IMR-90 (cell line): ENCODE measurements around the gene PDCD1LG2. TPM values are rescaled to one million over a fixed set of nuclear protein-coding genes. Genes with fewer than 3 reads are reported as not detected.
A peak's percentile ranks its signal among the peaks of the same experiment; 100 is the strongest.

Experiments
- ATAC-seq: fragments of 200-7000 bp; cut with Tn5 transposase; 2 replicates; pipeline ENCODE4 v1.9.1; 2020; ENCODE audit warnings: low read depth, mild to moderate bottlenecking, moderate library complexity
- BruUV-seq: library from RNA; stranded (reverse); fragments of 400-500 nt; replicated peaks from 2 replicates; lab custom pipeline; 2021; lab: Mats Ljungman, UMichigan
- CTCF ChIA-PET: fragments of 300-600 bp; formaldehyde crosslinking; extraction: SDS; loops from one replicate; lab custom pipeline; 2021; ENCODE audit warnings: antibody characterized with exemption; lab: Yijun Ruan, JAX
- POLR2A ChIA-PET: fragments of 300-600 bp; sonication (Branson Sonifier 250); formaldehyde crosslinking; loops from one replicate; lab custom pipeline; 2022; ENCODE audit warnings: antibody characterized with exemption; ENCODE audit not compliant: unreplicated experiment; lab: Charles Lee
- DNase-seq: peaks from one replicate; pipeline ENCODE4 v3.0.0; 2013
- H2AFZ ChIP-seq: replicated peaks from 2 replicates; pipeline ENCODE3; 2013; ENCODE audit warnings: low read length, mild to moderate bottlenecking; ENCODE audit not compliant: poor library complexity
- H2AK5ac ChIP-seq: 2 replicates; pipeline ENCODE4 v1.6.1; 2013; ENCODE audit warnings: low read depth, low read length, inconsistent platforms
- H2AK9ac ChIP-seq: replicated peaks from 2 replicates; pipeline ENCODE3; 2013; ENCODE audit warnings: mild to moderate bottlenecking, low read depth, low read length, moderate library complexity; ENCODE audit not compliant: poor library complexity
- H2BK120ac ChIP-seq: 2 replicates; pipeline ENCODE4 v1.6.1; 2013; ENCODE audit warnings: low read depth, low read length, inconsistent platforms
- H2BK15ac ChIP-seq: 3 replicates; pipeline ENCODE4 v1.6.1; 2013; ENCODE audit warnings: low read depth, low read length, inconsistent platforms
- H2BK20ac ChIP-seq: 2 replicates; pipeline ENCODE4 v1.6.1; 2013; ENCODE audit warnings: low read depth, mild to moderate bottlenecking, inconsistent platforms, low read length, moderate library complexity
- H2BK5ac ChIP-seq: 2 replicates; pipeline ENCODE4 v1.6.1; 2013; ENCODE audit warnings: mild to moderate bottlenecking, low read depth, low read length, inconsistent platforms; ENCODE audit not compliant: poor library complexity, severe bottlenecking
- H3K14ac ChIP-seq: replicated peaks from 2 replicates; pipeline ENCODE4 v1.6.1; 2013; ENCODE audit warnings: low read depth, low read length, inconsistent platforms
- H3K18ac ChIP-seq: 2 replicates; pipeline ENCODE4 v1.6.1; 2013; ENCODE audit warnings: low read depth, low read length, control low read depth
- H3K23ac ChIP-seq: 2 replicates; pipeline ENCODE4 v1.6.1; 2013; ENCODE audit warnings: low read depth, low read length, inconsistent platforms
- H3K27ac ChIP-seq: 2 replicates; pipeline ENCODE4 v1.5.1; 2013; ENCODE audit warnings: mild to moderate bottlenecking, control low read depth, low read length; ENCODE audit not compliant: insufficient read depth
- H3K27me3 ChIP-seq: 2 replicates; pipeline ENCODE4 v1.6.1; 2013; ENCODE audit warnings: low read length; ENCODE audit not compliant: control insufficient read depth, insufficient read depth
- H3K36me3 ChIP-seq: 2 replicates; pipeline ENCODE4 v1.6.1; 2013; ENCODE audit warnings: low read length, mixed read lengths; ENCODE audit not compliant: control insufficient read depth, insufficient read depth
- H3K4ac ChIP-seq: 2 replicates; pipeline ENCODE4 v1.6.1; 2013; ENCODE audit warnings: low read depth, low read length, inconsistent platforms
- H3K4me1 ChIP-seq: 2 replicates; pipeline ENCODE4 v1.6.1; 2013; ENCODE audit warnings: low read length, mixed read lengths; ENCODE audit not compliant: control insufficient read depth, insufficient read depth
- H3K4me2 ChIP-seq: 2 replicates; pipeline ENCODE4 v1.6.1; 2013; ENCODE audit warnings: low read depth, mild to moderate bottlenecking, control low read depth, low read length, moderate library complexity
- H3K4me3 ChIP-seq: 2 replicates; pipeline ENCODE4 v1.5.1; 2013; ENCODE audit warnings: low read depth, mild to moderate bottlenecking, control low read depth, low read length, moderate library complexity; ENCODE audit not compliant: insufficient read depth
- H3K56ac ChIP-seq: 2 replicates; pipeline ENCODE4 v1.6.1; 2013; ENCODE audit warnings: low read length, inconsistent platforms; ENCODE audit not compliant: insufficient read depth; ENCODE audit errors: extremely low read depth
- H3K79me1 ChIP-seq, 2 experiments: 2 replicates each; pipeline ENCODE4 v1.6.1; 2013; ENCODE audit warnings: low read length in 2 of 2, inconsistent platforms in 1 of 2, low read depth in 1 of 2
- H3K9ac ChIP-seq: 2 replicates; pipeline ENCODE4 v1.6.1; 2013; ENCODE audit warnings: low read depth, low read length, control low read depth
- H3K9me1 ChIP-seq: 2 replicates; pipeline ENCODE4 v1.6.1; 2013; ENCODE audit warnings: low read length, inconsistent platforms; ENCODE audit not compliant: insufficient read depth
- H3K9me3 ChIP-seq: 2 replicates; pipeline ENCODE4 v1.6.1; 2013; ENCODE audit warnings: low read length; ENCODE audit not compliant: control insufficient read depth, insufficient read depth
- H4K20me1 ChIP-seq: 2 replicates; pipeline ENCODE4 v1.6.1; 2013; ENCODE audit warnings: low read length, inconsistent platforms; ENCODE audit not compliant: insufficient read depth
- H4K5ac ChIP-seq: 2 replicates; pipeline ENCODE4 v1.6.1; 2013; ENCODE audit warnings: mild to moderate bottlenecking, low read depth, low read length, control low read depth
- H4K8ac ChIP-seq, 2 experiments: 2 replicates each; pipeline ENCODE4 v1.6.1; 2013; ENCODE audit warnings: low read depth in 2 of 2, low read length in 2 of 2, control low read depth in 1 of 2, inconsistent platforms in 1 of 2
- H4K91ac ChIP-seq: 2 replicates; pipeline ENCODE4 v1.6.1; 2013; ENCODE audit warnings: low read depth, low read length, inconsistent platforms; ENCODE audit not compliant: insufficient read depth
- BHLHE40 ChIP-seq: fragments of 150-350 bp; IDR thresholded peaks from 2 replicates; pipeline ENCODE4 v1.6.1; 2016; ENCODE audit warnings: mild to moderate bottlenecking, low read depth, low read length
- CEBPB ChIP-seq: IDR thresholded peaks from 2 replicates; pipeline ENCODE4 v1.6.1; 2012; ENCODE audit warnings: low read depth, low read length, improper control_type of control experiment
- WGBS, 2 experiments: methylation state at CpG; one replicate each; pipeline versions ENCODE4 v1.1.5 to v1.1.7; 2013; ENCODE audit warnings: missing lambda C conversion rate in 2 of 2; ENCODE audit not compliant: insufficient read length in 1 of 2; ENCODE audit errors: extremely low coverage in 2 of 2; 5-methylcytosine and 5-hydroxymethylcytosine counted together
- dilution Hi-C: fragments of 300-500 bp; cut with HindIII; formaldehyde crosslinking; loops from one replicate; pipeline ENCODE4 v1.14.3; 2018; ENCODE audit warnings: low sequenced_read_pairs; ENCODE audit not compliant: unreplicated experiment
- in situ Hi-C: fragments of 300-500 bp; cut with MboI; formaldehyde crosslinking; loops from 3 replicates; pipeline ENCODE4 v1.14.3; 2019; ENCODE audit warnings: low sequenced_read_pairs, inconsistent platforms, mixed read lengths
- intact Hi-C: fragments of 100-400 bp; cut with micrococcal nuclease; formaldehyde crosslinking; loops from 2 replicates; pipeline ENCODE4 v1.10.0; 2022
- polyA plus RNA-seq, 3 experiments: library from polyadenylated mRNA; depleted of rRNA; stranded (reverse); fragments of >200 nt; gene quantifications; 2 replicates each; pipeline ENCODE4 v1.2.3, GENCODE V29; 2012; ENCODE audit warnings: low replicate concordance in 1 of 3
- total RNA-seq: library from RNA; depleted of rRNA; stranded (reverse); fragments of >200 nt; gene quantifications from 2 replicates; pipeline ENCODE4 v1.2.3, GENCODE V29; 2012

PDCD1LG2 gene
- total and polyA plus RNA-seq, 2 of the 4 experiments (the other 2 are of a cell fraction) = 17.5 to 33.3 TPM

- Histone ChIP-seq H2AFZ (peak overlapping the region; percentile 77), H4K20me1 (no peaks in the 10 kb centered on the region), H3K4me2 (no peak overlapping the region), H3K9me3 (no peaks in the 10 kb centered on the region), H3K18ac (peak overlapping the region; percentile 56; the same call in 1 of the 2 replicates), H4K91ac (peak overlapping the region; percentile 49; the same call in 1 of the 2 replicates), H3K4me3 (no peak overlapping the region), H2BK15ac (peak overlapping the region; percentile 83; the same call in 2 of the 3 replicates), H3K36me3 (no peaks in the 10 kb centered on the region), H3K27ac (no peak overlapping the region), H3K27me3 (no peaks in the 10 kb centered on the region), H3K4ac (peak overlapping the region; percentile 82), H2BK5ac (no peak overlapping the region), H2BK20ac (peak overlapping the region; percentile 92), H3K9ac (no peak overlapping the region), H2AK9ac (no peak overlapping the region), H3K14ac (peak overlapping the region; percentile 61), H3K79me1 (peaks cover 0 to 7% of the 10 kb centered on the region in 2 experiments; a peak in 1 of 4 replicates), H3K4me1 (peaks cover 6% of the 10 kb centered on the region; the same call in 1 of the 2 replicates), H3K9me1 (peaks cover 17% of the 10 kb centered on the region), H4K8ac (peak overlapping the region; percentile 2 to 76), H3K23ac (peak overlapping the region; percentile 4; the same call in 1 of the 2 replicates), H3K56ac (0 out of 2 replicates have a peak overlapping the region, but pooled peaks have one; percentile 1), H2BK120ac (peak overlapping the region; percentile 83), H4K5ac (peak overlapping the region; percentile 28; the same call in 1 of the 2 replicates), H2AK5ac (peak overlapping the region; percentile 92; the same call in 1 of the 2 replicates)
- 100% methylated on average over 1 of the region's 4 CpGs; no CpG with 5 or more reads in 1 of the 2 experiments for WGBS, 2 experiments
- intact Hi-C loops = no loop called here
- POLR2A ChIA-PET = no interaction called here
- no TSS peak for BruUV-seq
- 0 out of 2 replicates have a peak, but pooled peaks have one; percentile 24 for ATAC-seq
- in situ Hi-C loops = loop anchor here (10.0 kb wide), 1 partner anchor 65 kb away; no protein-coding TSS in a partner anchor
- peak; percentile 68 for DNase-seq
- CTCF ChIA-PET = interaction anchor here (0.8 to 1.1 kb wide), 2 partner anchors 8 to 55 kb away, joined by 3 read pairs; no protein-coding TSS in a partner anchor
- peak; percentile 17; the same call in 1 of the 2 replicates for TF ChIP-seq CEBPB
- no peak for TF ChIP-seq BHLHE40
- dilution Hi-C loops = no loop called here
These were observed 10.4 kb upstream of the PDCD1LG2 start for GRCh38 chr9:5499889-5500398.
